22Rv1 (cell line): ENCODE data around the gene CLIP2.

ENCODE experiments used
- H3K27ac ChIP-seq: fragments of 450-650 bp; 2 replicates; pipeline ENCODE4 v1.5.1; 2017
- CTCF ChIP-seq: fragments of 450-650 bp; IDR thresholded peaks from 2 replicates; pipeline ENCODE4 v1.5.1; 2017; ENCODE audit warnings: mild to moderate bottlenecking
- ZFX ChIP-seq: fragments of 450-650 bp; IDR thresholded peaks from 2 replicates; pipeline ENCODE4 v1.6.1; 2017; ENCODE audit warnings: antibody characterized with exemption, borderline replicate concordance

CLIP2 gene

GRCh38 chr7:74293577-74293908, 4.3 kb downstream of the CLIP2 start:
- no peak for TF ChIP-seq CTCF
- TF ChIP-seq ZFX: no peak
- H3K27ac ChIP-seq: peak overlapping the region; percentile 74

GRCh38 chr7:74294191-74294998, 5.2 kb downstream of the CLIP2 start:
- peak overlapping the region; percentile 74 for H3K27ac ChIP-seq
- TF ChIP-seq CTCF: no peak
- TF ChIP-seq ZFX: no peak

- H3K27ac ChIP-seq: no peak overlapping the region; the same call in 1 of the 2 replicates
- TF ChIP-seq ZFX (no peak), CTCF (no peak)
Observed at GRCh38 chr7:74297516-74298233, 8.5 kb downstream of the CLIP2 start.

- no peak overlapping the region for H3K27ac ChIP-seq
- TF ChIP-seq ZFX (no peak), CTCF (no peak)
Observed at GRCh38 chr7:74299401-74299800, 10.2 kb downstream of the CLIP2 start.

GRCh38 chr7:74300926-74301325, 11.7 kb downstream of the CLIP2 start:
- TF ChIP-seq ZFX (no peak), CTCF (no peak)
- H3K27ac ChIP-seq: no peak overlapping the region; the same call in 1 of the 2 replicates

GRCh38 chr7:74302745-74303221, 13.6 kb downstream of the CLIP2 start:
- peak overlapping the region; percentile 25 for H3K27ac ChIP-seq
- TF ChIP-seq CTCF (no peak), ZFX (no peak)

- TF ChIP-seq ZFX (no peak), CTCF (no peak)
- H3K27ac ChIP-seq: no peak overlapping the region
Observed at GRCh38 chr7:74304550-74304949, 15.3 kb downstream of the CLIP2 start.
